AG10803 (cell line): ENCODE results near the gene FHAD1.

Experiments
- DNase-seq: peaks from one replicate; pipeline ENCODE4 v3.0.0; 2010; ENCODE audit warnings: low read depth
- H3K4me3 ChIP-seq: 2 replicates; pipeline ENCODE4 v1.5.1; 2011; ENCODE audit warnings: mild to moderate bottlenecking, low read length, control low read depth
- CTCF ChIP-seq: conservative IDR thresholded peaks from 2 replicates; pipeline ENCODE4 v1.5.1; 2011; ENCODE audit warnings: mild to moderate bottlenecking, low read length, control low read depth, inconsistent platforms

FHAD1 gene

GRCh38 chr1:15355968-15356625 is 109.1 kb downstream of the FHAD1 start:
- H3K4me3 ChIP-seq: no peak overlapping the region
- TF ChIP-seq CTCF: no peak
- DNase-seq: peak; percentile 72

GRCh38 chr1:15357612-15358207 is 110.7 kb downstream of the FHAD1 start:
- TF ChIP-seq CTCF: no peak

DNA sequence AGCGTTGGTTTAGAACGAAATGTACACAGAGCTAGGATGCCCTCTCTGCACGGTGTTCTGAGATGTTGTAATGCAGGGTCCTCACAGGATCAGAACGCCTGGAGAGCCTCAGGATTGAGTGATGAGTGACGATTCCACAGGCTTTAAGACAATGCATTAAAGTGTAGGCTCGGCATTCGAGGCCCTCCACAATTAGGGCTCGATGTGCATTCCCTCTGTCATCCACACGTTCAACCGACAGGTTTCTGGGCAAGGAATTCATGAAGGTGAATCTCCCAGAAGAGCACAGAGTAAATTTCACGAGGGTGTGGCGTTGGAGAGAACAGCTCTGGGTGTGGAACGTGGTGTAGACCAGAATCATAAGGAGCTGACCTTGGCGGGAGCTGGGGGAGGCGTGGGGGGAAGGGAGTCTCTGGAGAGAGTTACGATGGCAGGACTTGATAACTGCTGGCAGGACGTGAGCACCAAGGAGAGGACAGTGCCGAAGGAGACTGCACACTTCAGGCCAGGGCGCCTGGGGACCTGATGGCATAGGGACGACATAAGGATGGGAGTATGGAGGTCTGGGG is 111.6 kb downstream of the FHAD1 start:
- DNase-seq: no peak
- TF ChIP-seq CTCF: no peak
- no peak overlapping the region for H3K4me3 ChIP-seq

More at GRCh38 chr1:15357612-15358207, 110.7 kb downstream of the FHAD1 start:
- H3K4me3 ChIP-seq: no peak overlapping the region
- DNase-seq: no peak

GRCh38 chr1:15360700-15361099 is 113.7 kb downstream of the FHAD1 start:
- no peak overlapping the region for H3K4me3 ChIP-seq
- DNase-seq: no peak
- TF ChIP-seq CTCF: no peak

DNA sequence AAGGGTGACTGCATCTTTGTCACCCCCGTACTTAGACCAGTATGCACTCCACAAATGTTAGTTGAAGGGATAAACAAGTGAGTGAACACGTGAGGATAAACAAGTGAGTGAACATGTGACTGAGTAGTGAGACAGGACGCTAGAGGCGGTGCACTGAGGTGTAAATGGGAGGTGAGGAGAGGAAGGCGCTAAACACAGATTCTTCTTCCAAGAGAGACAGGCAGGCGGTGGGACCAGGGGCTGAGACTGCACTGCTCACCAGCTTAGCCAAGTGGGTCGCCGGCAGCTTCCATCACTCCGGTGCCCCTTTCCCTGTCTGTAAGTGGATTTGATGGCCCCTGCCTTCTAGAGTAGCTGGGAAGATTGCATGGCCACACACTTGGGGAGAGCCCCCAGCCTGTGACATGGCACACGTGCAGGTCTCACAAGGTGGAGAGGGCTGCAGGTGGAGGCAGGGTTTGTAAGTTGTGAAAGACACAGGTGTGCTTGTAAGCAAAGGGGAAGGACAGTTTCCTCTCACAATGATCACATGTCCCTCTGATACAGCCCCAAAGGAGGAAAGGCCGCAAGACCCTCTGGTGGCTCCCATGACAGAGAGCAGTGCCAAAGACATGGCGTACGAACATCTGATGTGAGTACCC is 115.2 kb downstream of the FHAD1 start:
- no peak for TF ChIP-seq CTCF
- DNase-seq: no peak

GRCh38 chr1:15362737-15363128 is 115.7 kb downstream of the FHAD1 start:
- no peak for TF ChIP-seq CTCF
- no peak overlapping the region for H3K4me3 ChIP-seq

More for the DNA sequence above, 115.2 kb downstream of the FHAD1 start:
- no peak overlapping the region for H3K4me3 ChIP-seq

DNA sequence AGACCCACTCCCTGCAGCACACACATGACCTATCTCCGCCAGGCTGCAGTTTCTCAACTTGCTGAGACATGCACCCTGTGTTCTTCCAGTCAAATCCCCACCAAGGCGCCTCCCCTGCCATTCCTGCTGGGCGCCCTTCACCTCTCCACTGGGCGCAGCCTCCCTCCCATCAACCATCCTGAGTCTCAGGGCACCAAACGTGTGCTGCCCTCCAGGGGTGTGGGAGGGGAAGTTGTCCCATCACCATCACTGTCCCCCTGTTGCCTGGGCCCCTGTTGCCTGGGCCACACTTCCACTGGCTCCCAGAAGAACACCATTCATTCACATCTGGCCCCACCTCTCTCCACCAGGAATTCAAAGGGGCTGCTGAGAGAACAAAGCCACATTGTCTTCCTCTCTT is 117.7 kb downstream of the FHAD1 start:
- no peak overlapping the region for H3K4me3 ChIP-seq
- no peak for DNase-seq
- no peak for TF ChIP-seq CTCF

More at GRCh38 chr1:15362737-15363128, 115.7 kb downstream of the FHAD1 start:
- no peak for DNase-seq
